Hematopoietic multipotent progenitor cell treated with erythropoietin and hydrocortisone succinate and interleukin-3 and kit ligand, for 6 days (in vitro differentiated cells): ENCODE measurements around the gene LAMC1.
"Not testable (repeated sequence)": the region's sequence is repeated elsewhere in the genome, so short reads cannot be mapped to it uniquely, and the experiment has no call there.

Experiments
- DNase-seq: peaks from one replicate; pipeline ENCODE4 v3.0.0-alpha.2; 2015

The LAMC1 gene

GRCh38 chr1:183043872-183044854 is 20.9 kb downstream of the LAMC1 start:
- no peak for DNase-seq

- DNase-seq, result no peak
Measured at GRCh38 chr1:183044893-183045649, 21.9 kb downstream of the LAMC1 start.

DNA sequence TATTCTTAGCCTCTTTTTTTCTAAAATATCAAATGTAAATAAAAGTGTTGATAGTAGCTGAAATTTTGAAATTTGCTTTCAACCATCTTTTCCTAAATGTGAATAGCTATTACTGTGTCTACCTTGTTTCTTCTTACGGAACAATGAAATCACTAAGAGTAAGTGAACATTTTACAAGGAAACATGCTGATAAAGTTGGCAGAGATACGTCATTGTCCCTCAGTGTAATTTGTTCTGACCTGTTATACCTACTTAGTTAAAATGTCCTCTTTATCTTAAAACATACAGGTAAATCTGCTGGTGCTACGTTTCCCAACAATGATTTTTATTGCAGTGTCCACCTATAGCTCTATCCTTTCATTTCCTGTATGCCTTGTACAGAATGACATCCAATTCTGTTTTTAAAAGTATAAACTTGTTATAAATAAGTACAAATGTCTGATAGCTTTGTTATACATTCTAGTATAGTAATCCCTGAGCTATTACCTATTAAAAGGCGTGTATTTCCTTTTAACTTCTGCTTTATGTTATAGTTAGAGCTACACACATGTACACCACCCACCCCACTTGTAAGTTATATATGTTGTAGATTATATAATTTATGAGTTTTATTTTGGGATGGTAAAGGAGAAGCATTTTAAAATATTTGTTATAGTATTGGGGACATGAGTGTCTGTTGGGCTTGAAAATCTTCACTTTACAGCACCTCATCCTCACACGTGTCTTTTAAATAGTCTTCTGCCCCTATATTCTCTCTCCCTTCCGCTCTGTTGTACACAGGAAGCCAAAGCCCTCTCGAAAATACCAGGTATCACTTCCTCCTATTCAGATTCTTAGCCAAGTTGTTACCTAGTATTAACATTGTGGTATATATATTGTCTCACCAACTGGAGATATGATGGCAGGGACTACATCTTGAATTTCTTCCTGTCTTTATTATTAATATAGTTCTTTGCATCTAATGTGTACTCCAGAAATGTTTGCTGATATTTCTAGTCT is 25.2 kb downstream of the LAMC1 start:
- DNase-seq, result no peak

DNA sequence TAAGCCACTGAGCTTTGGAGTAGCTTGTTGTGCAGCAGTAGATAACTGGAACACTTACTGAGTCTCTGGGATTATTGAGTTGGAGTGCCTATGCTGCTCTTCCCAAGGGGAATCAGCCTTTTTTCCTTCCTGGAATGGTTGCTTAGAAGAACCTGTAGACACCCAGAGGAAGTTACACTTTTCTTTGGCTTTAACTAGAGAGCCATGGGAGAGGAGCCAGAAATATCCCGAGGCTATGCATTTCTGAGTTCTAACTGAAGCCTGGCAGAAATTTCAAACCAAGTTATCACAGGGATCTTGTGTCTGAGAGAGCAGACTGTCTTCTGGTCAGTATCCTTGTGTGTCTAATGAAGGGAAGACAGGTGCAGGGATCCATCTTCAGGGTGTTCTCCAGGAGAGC is 28.3 kb downstream of the LAMC1 start:
- DNase-seq, result no peak

DNA sequence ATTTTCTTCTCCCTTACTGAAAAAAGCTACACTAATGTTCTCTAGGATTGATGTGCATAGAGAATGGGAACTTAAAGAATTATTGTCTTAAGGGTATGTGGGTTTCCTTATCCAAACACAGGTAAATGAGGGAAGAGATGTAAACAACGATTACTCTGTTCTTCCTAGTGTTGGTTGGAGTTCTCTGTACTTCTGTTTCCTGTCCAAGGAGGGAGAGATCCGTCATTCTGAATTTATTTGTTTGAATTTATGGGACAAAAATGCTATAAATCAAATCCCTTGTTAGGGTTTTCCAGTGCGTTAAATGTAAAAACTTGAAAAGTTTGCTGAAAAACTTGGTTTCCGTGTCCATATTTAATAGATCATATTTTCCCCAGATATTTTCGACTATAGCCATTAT is 29.6 kb downstream of the LAMC1 start:
- no peak for DNase-seq

DNA sequence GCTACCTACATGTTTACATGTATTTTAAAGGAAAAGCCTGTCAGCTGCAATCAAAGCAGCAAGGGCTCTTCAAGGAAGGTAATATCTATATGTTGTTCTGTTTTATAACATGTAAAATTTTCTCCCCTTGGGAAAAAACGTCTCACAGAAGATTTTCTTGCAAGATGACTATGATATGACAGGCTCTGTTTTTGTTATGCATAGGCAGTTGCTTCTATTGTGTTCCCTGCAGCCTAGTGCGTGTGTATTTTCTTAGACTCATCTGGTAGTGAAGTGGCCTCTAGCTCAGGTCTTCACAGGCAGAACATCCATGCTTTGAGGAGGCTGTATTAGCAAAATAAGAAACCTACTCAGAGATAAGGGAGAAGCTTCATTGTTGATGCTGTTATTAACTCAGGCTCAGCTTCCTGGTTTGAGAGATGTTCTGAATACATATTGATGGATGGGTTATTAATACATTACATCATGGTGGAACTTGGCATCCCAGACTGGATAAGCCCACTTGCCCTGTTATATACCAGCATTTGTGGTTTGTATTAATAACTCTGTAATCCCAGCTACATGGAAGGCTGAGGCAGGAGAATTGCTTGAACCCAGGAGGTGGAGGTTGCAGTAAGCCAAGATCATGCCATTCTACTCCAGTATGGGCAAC is 35.8 kb downstream of the LAMC1 start:
- DNase-seq, result no peak

DNA sequence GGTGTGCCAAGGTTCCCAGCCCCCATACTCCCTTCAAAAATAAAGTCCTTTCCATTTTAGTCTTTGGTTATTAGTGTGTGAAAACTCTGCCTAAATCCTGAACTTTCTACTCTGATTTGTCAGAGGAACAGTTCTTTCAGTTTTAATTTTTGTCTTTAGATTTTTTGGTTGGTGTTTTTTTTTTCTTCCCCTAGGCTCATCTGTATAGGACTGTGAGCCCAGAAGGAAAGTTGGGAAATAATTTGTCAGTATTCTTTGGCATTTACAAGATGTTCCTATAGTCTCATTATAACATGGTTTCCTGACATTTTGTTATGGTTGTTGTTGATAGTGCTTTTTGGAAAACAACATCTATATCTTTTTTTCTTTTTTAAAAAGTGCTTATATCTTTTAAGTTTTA is 38.0 kb downstream of the LAMC1 start:
- DNase-seq, result no peak

DNA sequence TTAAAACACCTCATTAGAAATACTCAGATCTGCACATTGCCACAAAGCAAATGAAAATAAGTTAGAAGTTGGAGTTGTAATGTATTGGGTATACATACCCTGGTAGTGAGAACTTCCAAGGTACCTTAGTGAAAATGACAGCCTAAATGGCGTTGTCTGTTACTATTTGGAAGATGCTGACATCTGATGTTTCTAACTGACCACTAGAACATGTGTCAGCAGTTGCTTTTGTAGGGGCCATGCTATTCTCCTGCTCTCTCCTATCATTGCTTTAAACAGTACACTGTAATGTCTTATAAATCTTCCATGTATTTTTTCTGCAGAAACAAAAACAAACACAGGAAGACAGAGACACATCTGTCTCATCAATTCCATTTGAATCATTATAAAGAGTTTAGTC is 40.1 kb downstream of the LAMC1 start:
- no peak for DNase-seq

- DNase-seq, result no peak
Measured at GRCh38 chr1:183065168-183065706, 42.0 kb downstream of the LAMC1 start.

DNA sequence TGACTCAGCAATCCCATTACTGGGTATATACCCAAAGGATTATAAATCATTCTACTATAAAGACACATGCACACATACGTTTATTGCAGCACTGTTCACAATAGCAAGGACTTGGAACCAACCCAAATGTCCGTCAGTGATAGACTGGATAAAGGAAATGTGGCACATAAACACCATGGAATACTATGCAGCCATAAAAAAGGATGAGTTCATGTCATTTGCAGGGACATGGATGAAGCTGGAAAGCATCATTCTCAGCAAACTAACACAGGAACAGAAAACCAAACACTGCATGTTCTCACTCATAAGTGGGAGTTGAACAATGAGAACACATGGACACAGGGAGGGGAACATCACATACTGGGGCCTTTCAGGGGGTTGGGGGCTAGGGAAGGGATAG is 43.2 kb downstream of the LAMC1 start:
- not testable (repeated sequence) for DNase-seq

DNA sequence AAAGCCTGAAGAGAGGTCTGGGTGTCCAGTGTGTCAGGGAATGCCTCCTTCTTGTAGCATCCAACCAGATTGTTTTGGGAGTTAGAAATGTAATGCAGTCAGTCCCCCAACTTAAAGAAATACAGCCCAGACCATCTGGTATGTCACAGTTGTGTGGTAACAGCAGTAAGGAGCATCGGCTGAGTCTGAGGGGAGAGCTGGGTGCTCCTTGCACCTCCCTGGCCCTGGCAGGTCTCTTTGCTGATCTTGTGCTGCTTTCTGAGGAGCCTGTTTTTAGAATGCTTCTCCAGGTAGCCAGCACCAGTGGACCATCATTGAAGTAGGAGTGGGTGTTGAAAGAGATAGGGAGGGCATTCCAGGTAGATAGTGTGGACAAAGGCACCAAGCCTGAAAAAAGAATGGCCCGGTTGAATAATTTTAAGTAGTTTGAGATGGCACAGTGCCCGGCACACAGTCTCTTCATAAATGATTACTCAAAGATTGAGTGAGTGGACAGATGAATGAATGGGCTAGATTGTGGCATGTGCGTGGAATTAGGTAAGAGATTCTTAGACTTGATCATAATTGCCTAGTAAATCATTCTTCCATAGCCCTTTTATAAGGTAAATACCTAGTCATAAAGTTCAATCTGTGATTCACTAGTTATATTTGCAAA is 46.5 kb downstream of the LAMC1 start:
- no peak for DNase-seq

GRCh38 chr1:183070234-183070922 is 47.2 kb downstream of the LAMC1 start:
- no peak for DNase-seq

GRCh38 chr1:183070923-183071618 is 47.9 kb downstream of the LAMC1 start:
- peak; percentile 14 for DNase-seq

DNA sequence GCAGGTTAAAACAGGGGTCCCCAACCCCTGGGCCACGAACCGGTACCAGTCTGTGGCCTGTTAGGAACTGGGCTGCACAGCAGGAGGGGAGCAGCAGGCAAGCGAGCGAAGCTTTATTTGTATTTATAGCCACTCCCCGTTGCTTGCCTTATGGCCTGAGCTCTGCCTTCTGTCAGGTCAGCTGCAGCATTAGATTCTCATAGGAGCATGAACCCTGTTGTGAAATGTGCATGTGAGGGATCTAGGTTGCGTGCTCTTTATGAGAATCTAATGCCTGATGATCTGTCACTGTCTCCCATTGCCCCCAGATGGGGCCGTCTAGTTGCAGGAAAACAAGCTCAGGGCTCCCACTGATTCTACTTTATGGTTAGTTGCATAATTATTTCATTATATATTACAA is 49.4 kb downstream of the LAMC1 start:
- DNase-seq, result not testable (repeated sequence)

DNA sequence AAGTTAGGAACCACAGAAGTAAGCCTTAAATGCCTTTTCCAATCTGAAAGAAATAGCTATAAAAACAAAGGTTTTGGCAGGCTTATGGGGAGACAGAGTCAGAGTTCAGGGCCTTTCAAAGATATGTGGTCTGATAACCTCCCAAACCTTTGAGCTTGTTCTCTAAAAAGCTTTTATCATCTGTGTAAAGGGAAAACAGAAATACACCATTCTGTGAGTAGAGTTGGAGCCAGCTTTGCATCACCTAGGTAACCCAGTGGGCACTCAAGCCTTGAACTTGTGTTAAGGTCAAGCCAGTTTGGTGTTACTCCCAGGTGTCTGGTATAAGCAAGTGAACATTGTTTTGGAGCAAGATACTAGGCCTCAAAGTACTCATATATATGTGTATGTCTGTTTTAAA is 50.1 kb downstream of the LAMC1 start:
- no peak for DNase-seq

GRCh38 chr1:183074215-183074614 is 51.0 kb downstream of the LAMC1 start:
- DNase-seq, result no peak

DNA sequence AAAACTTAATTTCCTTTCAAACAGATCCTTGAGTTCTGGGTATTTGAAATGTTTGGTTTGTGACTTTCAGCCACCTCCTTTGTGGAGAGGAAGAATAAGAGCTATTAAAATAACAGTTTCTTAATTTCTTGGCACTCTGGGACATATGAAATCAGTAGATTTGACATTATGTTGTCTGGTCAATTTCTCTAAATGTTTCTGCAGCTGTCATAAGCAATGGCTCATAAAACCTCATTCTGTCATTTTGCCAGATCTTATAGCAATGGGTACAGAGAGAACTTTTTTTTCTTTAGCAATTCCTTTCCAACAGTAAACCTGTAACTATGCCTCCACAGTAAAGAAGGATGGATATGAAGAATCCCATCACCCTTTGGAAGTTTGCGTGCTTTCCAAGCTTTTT is 52.6 kb downstream of the LAMC1 start:
- no peak for DNase-seq

GRCh38 chr1:183077097-183077496 is 53.9 kb downstream of the LAMC1 start:
- no peak for DNase-seq

DNA sequence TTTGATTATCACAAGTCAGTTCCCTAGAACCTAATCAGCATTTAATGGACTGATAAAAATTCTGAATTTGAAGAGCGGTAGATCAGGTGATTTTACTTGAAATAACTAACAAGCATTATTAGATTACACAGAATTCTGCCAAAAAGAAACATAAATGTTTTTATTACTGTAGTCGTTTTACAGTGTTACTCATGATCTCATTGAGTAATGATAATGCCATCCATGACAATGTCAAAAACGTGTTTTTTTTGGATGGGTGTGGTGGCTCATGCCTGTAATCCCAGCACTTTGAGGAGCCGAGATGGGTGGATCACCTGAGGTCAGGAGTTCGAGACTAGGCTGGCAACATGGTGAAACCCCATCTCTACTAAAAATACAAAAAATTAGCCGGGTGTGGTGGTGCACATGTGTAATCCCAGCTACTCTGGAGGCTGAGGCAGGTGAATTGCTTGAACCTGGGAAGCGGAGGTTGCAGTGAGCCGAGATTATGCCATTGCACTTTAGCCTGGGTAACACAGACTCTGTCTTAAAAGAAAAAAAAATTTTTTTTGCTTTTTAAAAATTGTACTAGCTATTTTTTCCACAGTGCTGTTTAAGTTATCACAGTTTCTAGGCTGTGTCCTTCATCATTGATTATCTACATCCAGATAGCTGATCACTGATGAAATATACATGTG is 56.6 kb downstream of the LAMC1 start:
- DNase-seq, result no peak
